ENCODE measurements around the gene ZFP91. TPM values are rescaled to one million over a fixed set of nuclear protein-coding genes. Genes with fewer than 3 reads are reported as not detected.

ZFP91 gene
- total and polyA plus RNA-seq, 2 of the 13 experiments (the other 11 are each of a cell fraction or from before 2014, with no cell fraction given) = 13.5 to 38.6 TPM

DNA sequence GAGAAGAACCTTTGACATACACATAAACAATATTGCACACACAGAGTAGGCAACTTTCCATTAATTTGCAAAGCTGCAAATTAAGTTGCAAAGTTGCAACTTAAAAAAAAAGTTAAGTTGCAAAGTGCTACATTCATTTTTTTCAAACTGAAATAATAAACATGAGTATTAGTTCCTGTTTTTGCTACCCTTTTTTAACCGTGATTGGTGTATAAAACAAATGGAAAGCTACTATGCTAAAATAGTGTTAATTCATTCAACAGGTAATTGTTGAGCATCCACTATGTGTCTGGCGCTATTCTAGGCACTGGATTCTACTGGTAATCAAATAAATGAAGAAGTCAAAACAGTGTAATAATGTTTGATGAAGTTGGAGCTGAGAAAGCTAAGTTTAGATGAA is 8.1 kb downstream of the ZFP91 start (continued):
- no peak for TF ChIP-seq ZNF614 (CRISPR knock-in tag; IDR thresholded peaks at IDR 0.05; ENCODE audit: borderline replicate concordance)

DNA sequence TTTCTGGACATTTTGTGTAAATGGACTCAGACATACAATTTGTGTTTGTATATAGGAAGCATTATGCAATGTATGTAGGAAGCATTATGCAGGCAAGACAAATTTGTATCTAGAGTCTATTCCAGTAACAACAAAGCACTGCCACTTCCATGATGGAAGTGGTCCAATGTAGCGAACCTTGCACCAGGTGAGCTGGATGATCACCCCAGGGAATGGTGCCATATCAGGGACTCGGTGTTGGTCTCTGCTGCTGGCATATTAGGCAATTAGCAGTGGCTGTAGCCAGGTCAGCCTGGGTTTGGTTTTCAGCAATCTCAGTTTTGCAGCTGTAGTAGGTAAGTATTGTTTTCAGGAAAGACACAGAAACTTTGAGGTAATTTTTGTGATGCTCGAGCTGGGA is 12.8 kb downstream of the ZFP91 start:
- H3K9me3 ChIP-seq (ENCODE audit: low read length) = no peaks in the 10 kb centered on the region
- H3K4me2 ChIP-seq (ENCODE audit: low read depth, low read length) = no peak overlapping the region
- peaks cover 39% of the 10 kb centered on the region for H3K4me1 ChIP-seq (ENCODE audit: insufficient read depth, low read length)
- BruUV-seq (replicated peaks) = no TSS peak
- ATAC-seq (no peak), DNase-seq (ENCODE audit: low spot score) (no peak), FAIRE-seq (no peak)
- H3K4me3 ChIP-seq (replicated peaks in 1 of 3; ENCODE audit: insufficient read depth in 1 of 3, low read depth in 2 of 3, low read length in 3 of 3) = no peak overlapping the region
- no peak overlapping the region for H3K9ac ChIP-seq (ENCODE audit: insufficient read depth, low read depth, low read length)
- peaks cover 2 to 19% of the 10 kb centered on the region in 2 experiments; a peak in 4 of 5 replicates for H3K36me3 ChIP-seq (replicated peaks in 1 of 2; ENCODE audit: control insufficient read depth in 1 of 2, insufficient read depth in 2 of 2, low read length in 2 of 2)
- in situ Hi-C loops (cut with HindIII; ENCODE audit: extremely low pct_ligation_motif_present, low pct_unique_long_range_greater_than_20kb) = no loop called here
- intact Hi-C loops (cut with micrococcal nuclease; ENCODE audit: unreplicated experiment) = no loop called here
- peaks cover 94% of the 10 kb centered on the region for H3K79me2 ChIP-seq (ENCODE audit: insufficient read depth, low read length)
- H2AFZ ChIP-seq (ENCODE audit: low read length) = no peak overlapping the region
- WGBS (ENCODE audit: low lambda C conversion rate) = 100% methylated on average over 3 of the region's 3 CpGs
- CTCF ChIA-PET (ENCODE audit: low intra/inter-chr PET ratio, low total read pairs) = no interaction called here
- POLR2A ChIA-PET = no interaction called here
- H3K27ac ChIP-seq (ENCODE audit: extremely low read length, insufficient read depth, low read length) = no peak overlapping the region
- peaks cover 8% of the 10 kb centered on the region for H4K20me1 ChIP-seq (ENCODE audit: insufficient read depth, low read length)
- TF ChIP-seq, protein P1, sequence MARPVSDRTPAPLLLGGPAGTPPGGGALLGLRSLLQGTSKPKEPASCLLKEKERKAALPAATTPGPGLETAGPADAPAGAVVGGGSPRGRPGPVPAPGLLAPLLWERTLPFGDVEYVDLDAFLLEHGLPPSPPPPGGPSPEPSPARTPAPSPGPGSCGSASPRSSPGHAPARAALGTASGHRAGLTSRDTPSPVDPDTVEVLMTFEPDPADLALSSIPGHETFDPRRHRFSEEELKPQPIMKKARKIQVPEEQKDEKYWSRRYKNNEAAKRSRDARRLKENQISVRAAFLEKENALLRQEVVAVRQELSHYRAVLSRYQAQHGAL (CRISPR knock-in tag; IDR thresholded peaks at IDR 0.05; ENCODE audit: not compliant biosample characterization) = no peak
- TF ChIP-seq ZNF205 (CRISPR knock-in tag; IDR thresholded peaks at IDR 0.05) (no peak), SMAD3 (CRISPR knock-in tag; IDR thresholded peaks at IDR 0.05) (no peak), CREM (IDR thresholded peaks at IDR 0.05) (no peak), CREM (CRISPR knock-in tag; IDR thresholded peaks at IDR 0.05) (no peak), ZNF335 (CRISPR knock-in tag; IDR thresholded peaks at IDR 0.05) (no peak), AKAP8 (CRISPR knock-in tag; IDR thresholded peaks at IDR 0.05) (no peak), ZNF660 (CRISPR knock-in tag; IDR thresholded peaks at IDR 0.05; ENCODE audit: borderline replicate concordance, low read depth) (no peak), ZNF678 (CRISPR knock-in tag; IDR thresholded peaks at IDR 0.05) (no peak), NBN (conservative IDR thresholded peaks at IDR 0.05) (no peak), RFX5 (IDR thresholded peaks at IDR 0.05; ENCODE audit: low read depth, low read length) (no peak), SMYD3 (CRISPR knock-in tag; IDR thresholded peaks at IDR 0.05) (no peak), ZNF570 (CRISPR knock-in tag; IDR thresholded peaks at IDR 0.05; ENCODE audit: borderline replicate concordance) (no peak), ZIK1 (CRISPR knock-in tag; IDR thresholded peaks at IDR 0.05; ENCODE audit: borderline replicate concordance, low read depth) (no peak)
- TF ChIP-seq, protein P2, sequence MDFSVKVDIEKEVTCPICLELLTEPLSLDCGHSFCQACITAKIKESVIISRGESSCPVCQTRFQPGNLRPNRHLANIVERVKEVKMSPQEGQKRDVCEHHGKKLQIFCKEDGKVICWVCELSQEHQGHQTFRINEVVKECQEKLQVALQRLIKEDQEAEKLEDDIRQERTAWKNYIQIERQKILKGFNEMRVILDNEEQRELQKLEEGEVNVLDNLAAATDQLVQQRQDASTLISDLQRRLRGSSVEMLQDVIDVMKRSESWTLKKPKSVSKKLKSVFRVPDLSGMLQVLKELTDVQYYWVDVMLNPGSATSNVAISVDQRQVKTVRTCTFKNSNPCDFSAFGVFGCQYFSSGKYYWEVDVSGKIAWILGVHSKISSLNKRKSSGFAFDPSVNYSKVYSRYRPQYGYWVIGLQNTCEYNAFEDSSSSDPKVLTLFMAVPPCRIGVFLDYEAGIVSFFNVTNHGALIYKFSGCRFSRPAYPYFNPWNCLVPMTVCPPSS (IDR thresholded peaks at IDR 0.05) = no peak
- TF ChIP-seq, protein P3, sequence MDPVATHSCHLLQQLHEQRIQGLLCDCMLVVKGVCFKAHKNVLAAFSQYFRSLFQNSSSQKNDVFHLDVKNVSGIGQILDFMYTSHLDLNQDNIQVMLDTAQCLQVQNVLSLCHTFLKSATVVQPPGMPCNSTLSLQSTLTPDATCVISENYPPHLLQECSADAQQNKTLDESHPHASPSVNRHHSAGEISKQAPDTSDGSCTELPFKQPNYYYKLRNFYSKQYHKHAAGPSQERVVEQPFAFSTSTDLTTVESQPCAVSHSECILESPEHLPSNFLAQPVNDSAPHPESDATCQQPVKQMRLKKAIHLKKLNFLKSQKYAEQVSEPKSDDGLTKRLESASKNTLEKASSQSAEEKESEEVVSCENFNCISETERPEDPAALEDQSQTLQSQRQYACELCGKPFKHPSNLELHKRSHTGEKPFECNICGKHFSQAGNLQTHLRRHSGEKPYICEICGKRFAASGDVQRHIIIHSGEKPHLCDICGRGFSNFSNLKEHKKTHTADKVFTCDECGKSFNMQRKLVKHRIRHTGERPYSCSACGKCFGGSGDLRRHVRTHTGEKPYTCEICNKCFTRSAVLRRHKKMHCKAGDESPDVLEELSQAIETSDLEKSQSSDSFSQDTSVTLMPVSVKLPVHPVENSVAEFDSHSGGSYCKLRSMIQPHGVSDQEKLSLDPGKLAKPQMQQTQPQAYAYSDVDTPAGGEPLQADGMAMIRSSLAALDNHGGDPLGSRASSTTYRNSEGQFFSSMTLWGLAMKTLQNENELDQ (CRISPR knock-in tag; IDR thresholded peaks at IDR 0.05; ENCODE audit: borderline replicate concordance) = no peak
- no peaks in the 10 kb centered on the region for H3K27me3 ChIP-seq (ENCODE audit: control insufficient read depth in 1 of 2, insufficient read depth in 2 of 2, low read length in 2 of 2)
